Ishikawa (cell line): ENCODE measurements around the gene LSAMP.

Experiments
- CEBPB ChIP-seq: IDR thresholded peaks from 2 replicates; pipeline ENCODE4 v1.6.1; 2012
- CREB1 ChIP-seq: IDR thresholded peaks from 2 replicates; pipeline ENCODE4 v1.6.1; 2012; ENCODE audit warnings: low read depth
- EGR1 ChIP-seq: IDR thresholded peaks from 2 replicates; pipeline ENCODE4 v1.6.1; 2012
- EP300 ChIP-seq: IDR thresholded peaks from 2 replicates; pipeline ENCODE4 v1.6.1; 2012; ENCODE audit warnings: borderline replicate concordance
- FOXM1 ChIP-seq: IDR thresholded peaks from 2 replicates; pipeline ENCODE4 v1.6.1; 2012; ENCODE audit warnings: low read depth, borderline replicate concordance
- MAX ChIP-seq: IDR thresholded peaks from 2 replicates; pipeline ENCODE4 v1.6.1; 2012
- NFIC ChIP-seq: IDR thresholded peaks from 2 replicates; pipeline ENCODE4 v1.6.1; 2012
- RAD21 ChIP-seq: IDR thresholded peaks from 2 replicates; pipeline ENCODE4 v1.6.1; 2012; ENCODE audit warnings: low read depth
- REST ChIP-seq: IDR thresholded peaks from 2 replicates; pipeline ENCODE4 v1.6.1; 2012; ENCODE audit warnings: low read depth, mild to moderate bottlenecking
- TAF1 ChIP-seq: IDR thresholded peaks from 2 replicates; pipeline ENCODE4 v1.6.1; 2012; ENCODE audit warnings: low read depth, mild to moderate bottlenecking
- TCF12 ChIP-seq: IDR thresholded peaks from 2 replicates; pipeline ENCODE4 v1.6.1; 2012; ENCODE audit warnings: low read depth
- TEAD4 ChIP-seq: IDR thresholded peaks from 2 replicates; pipeline ENCODE4 v1.6.1; 2012
- USF1 ChIP-seq: IDR thresholded peaks from 2 replicates; pipeline ENCODE4 v1.6.1; 2012
- YY1 ChIP-seq: IDR thresholded peaks from 2 replicates; pipeline ENCODE4 v1.6.1; 2012; ENCODE audit warnings: low read depth
- ZBTB7A ChIP-seq: IDR thresholded peaks from 2 replicates; pipeline ENCODE4 v1.6.1; 2012; ENCODE audit warnings: low read depth

The LSAMP gene

GRCh38 chr3:115875460-115875859, 569.8 kb downstream of the LSAMP start:
- TF ChIP-seq TAF1 (no peak), EP300 (no peak), YY1 (no peak), REST (no peak), USF1 (no peak), CEBPB (no peak), CREB1 (no peak), RAD21 (no peak), TEAD4 (no peak), NFIC (no peak), FOXM1 (no peak), ZBTB7A (no peak)

GRCh38 chr3:115871735-115872134, 573.6 kb downstream of the LSAMP start:
- no peak for TF ChIP-seq MAX
- TF ChIP-seq EGR1, result no peak
- TF ChIP-seq USF1, result no peak
- no peak for TF ChIP-seq YY1
- no peak for TF ChIP-seq FOXM1
- TF ChIP-seq CREB1, result no peak
- no peak for TF ChIP-seq RAD21
- TF ChIP-seq TEAD4, result no peak
- no peak for TF ChIP-seq TAF1
- TF ChIP-seq NFIC, result no peak
- no peak for TF ChIP-seq EP300
- no peak for TF ChIP-seq ZBTB7A

- TF ChIP-seq MAX, result no peak
- no peak for TF ChIP-seq TEAD4
- TF ChIP-seq ZBTB7A, result no peak
- TF ChIP-seq EGR1, result no peak
- no peak for TF ChIP-seq REST
- TF ChIP-seq RAD21, result no peak
- no peak for TF ChIP-seq NFIC
- TF ChIP-seq TCF12, result no peak
- TF ChIP-seq YY1, result no peak
Measured at GRCh38 chr3:115864911-115865310, 580.4 kb downstream of the LSAMP start.

- TF ChIP-seq ZBTB7A, result no peak
- no peak for TF ChIP-seq TEAD4
- TF ChIP-seq FOXM1, result no peak
- no peak for TF ChIP-seq CREB1
- TF ChIP-seq RAD21, result no peak
- TF ChIP-seq YY1, result no peak
- TF ChIP-seq EGR1, result no peak
- no peak for TF ChIP-seq TCF12
- no peak for TF ChIP-seq TAF1
- no peak for TF ChIP-seq MAX
- TF ChIP-seq EP300, result no peak
- no peak for TF ChIP-seq REST
- no peak for TF ChIP-seq CEBPB
- TF ChIP-seq USF1, result no peak
- no peak for TF ChIP-seq NFIC
Measured at GRCh38 chr3:115862849-115863248, 582.4 kb downstream of the LSAMP start.
